Measurements from ENCODE around the gene ANLN.

DNA sequence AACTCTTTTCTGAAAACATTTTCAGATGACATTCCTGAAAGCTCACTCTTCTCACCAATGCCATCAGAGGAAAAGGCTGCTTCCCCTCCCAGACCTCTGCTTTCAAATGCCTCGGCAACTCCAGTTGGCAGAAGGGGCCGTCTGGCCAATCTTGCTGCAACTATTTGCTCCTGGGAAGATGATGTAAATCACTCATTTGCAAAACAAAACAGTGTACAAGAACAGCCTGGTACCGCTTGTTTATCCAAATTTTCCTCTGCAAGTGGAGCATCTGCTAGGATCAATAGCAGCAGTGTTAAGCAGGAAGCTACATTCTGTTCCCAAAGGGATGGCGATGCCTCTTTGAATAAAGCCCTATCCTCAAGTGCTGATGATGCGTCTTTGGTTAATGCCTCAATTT, 16.5 kb downstream of the ANLN start:
- TF ChIP-seq, protein P1, sequence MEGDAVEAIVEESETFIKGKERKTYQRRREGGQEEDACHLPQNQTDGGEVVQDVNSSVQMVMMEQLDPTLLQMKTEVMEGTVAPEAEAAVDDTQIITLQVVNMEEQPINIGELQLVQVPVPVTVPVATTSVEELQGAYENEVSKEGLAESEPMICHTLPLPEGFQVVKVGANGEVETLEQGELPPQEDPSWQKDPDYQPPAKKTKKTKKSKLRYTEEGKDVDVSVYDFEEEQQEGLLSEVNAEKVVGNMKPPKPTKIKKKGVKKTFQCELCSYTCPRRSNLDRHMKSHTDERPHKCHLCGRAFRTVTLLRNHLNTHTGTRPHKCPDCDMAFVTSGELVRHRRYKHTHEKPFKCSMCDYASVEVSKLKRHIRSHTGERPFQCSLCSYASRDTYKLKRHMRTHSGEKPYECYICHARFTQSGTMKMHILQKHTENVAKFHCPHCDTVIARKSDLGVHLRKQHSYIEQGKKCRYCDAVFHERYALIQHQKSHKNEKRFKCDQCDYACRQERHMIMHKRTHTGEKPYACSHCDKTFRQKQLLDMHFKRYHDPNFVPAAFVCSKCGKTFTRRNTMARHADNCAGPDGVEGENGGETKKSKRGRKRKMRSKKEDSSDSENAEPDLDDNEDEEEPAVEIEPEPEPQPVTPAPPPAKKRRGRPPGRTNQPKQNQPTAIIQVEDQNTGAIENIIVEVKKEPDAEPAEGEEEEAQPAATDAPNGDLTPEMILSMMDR (tag by site-specific recombination; IDR thresholded peaks at IDR 0.05) = no peak
- TF ChIP-seq SALL2 (tag by site-specific recombination; IDR thresholded peaks at IDR 0.05; ENCODE audit: borderline replicate concordance) (no peak), SP3 (tag by site-specific recombination; IDR thresholded peaks at IDR 0.05) (no peak), ZNF660 (tag by site-specific recombination; IDR thresholded peaks at IDR 0.05) (no peak), ZNF549 (tag by site-specific recombination; IDR thresholded peaks at IDR 0.05) (no peak), FEZF1 (tag by site-specific recombination; IDR thresholded peaks at IDR 0.05) (no peak), ZNF354C (tag by site-specific recombination; IDR thresholded peaks at IDR 0.05; ENCODE audit: borderline replicate concordance, low read depth) (no peak)
- TF ChIP-seq, protein P2, sequence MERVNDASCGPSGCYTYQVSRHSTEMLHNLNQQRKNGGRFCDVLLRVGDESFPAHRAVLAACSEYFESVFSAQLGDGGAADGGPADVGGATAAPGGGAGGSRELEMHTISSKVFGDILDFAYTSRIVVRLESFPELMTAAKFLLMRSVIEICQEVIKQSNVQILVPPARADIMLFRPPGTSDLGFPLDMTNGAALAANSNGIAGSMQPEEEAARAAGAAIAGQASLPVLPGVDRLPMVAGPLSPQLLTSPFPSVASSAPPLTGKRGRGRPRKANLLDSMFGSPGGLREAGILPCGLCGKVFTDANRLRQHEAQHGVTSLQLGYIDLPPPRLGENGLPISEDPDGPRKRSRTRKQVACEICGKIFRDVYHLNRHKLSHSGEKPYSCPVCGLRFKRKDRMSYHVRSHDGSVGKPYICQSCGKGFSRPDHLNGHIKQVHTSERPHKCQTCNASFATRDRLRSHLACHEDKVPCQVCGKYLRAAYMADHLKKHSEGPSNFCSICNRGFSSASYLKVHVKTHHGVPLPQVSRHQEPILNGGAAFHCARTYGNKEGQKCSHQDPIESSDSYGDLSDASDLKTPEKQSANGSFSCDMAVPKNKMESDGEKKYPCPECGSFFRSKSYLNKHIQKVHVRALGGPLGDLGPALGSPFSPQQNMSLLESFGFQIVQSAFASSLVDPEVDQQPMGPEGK (tag by site-specific recombination; IDR thresholded peaks at IDR 0.05) = no peak
- TF ChIP-seq, protein P3, sequence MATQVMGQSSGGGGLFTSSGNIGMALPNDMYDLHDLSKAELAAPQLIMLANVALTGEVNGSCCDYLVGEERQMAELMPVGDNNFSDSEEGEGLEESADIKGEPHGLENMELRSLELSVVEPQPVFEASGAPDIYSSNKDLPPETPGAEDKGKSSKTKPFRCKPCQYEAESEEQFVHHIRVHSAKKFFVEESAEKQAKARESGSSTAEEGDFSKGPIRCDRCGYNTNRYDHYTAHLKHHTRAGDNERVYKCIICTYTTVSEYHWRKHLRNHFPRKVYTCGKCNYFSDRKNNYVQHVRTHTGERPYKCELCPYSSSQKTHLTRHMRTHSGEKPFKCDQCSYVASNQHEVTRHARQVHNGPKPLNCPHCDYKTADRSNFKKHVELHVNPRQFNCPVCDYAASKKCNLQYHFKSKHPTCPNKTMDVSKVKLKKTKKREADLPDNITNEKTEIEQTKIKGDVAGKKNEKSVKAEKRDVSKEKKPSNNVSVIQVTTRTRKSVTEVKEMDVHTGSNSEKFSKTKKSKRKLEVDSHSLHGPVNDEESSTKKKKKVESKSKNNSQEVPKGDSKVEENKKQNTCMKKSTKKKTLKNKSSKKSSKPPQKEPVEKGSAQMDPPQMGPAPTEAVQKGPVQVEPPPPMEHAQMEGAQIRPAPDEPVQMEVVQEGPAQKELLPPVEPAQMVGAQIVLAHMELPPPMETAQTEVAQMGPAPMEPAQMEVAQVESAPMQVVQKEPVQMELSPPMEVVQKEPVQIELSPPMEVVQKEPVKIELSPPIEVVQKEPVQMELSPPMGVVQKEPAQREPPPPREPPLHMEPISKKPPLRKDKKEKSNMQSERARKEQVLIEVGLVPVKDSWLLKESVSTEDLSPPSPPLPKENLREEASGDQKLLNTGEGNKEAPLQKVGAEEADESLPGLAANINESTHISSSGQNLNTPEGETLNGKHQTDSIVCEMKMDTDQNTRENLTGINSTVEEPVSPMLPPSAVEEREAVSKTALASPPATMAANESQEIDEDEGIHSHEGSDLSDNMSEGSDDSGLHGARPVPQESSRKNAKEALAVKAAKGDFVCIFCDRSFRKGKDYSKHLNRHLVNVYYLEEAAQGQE (tag by site-specific recombination; IDR thresholded peaks at IDR 0.05) = no peak

Measured in HEK293 (cell line).